SW480 (cell line): Measurements from ENCODE around the gene MMEL1.
"Not testable (repeated sequence)": the region's sequence is repeated elsewhere in the genome, so short reads cannot be mapped to it uniquely, and the experiment has no call there.

Experiments used
- DNase-seq: peaks from one replicate; pipeline ENCODE4 v3.0.0-alpha.2; 2016; ENCODE audit warnings: low spot score

Gene MMEL1

DNA sequence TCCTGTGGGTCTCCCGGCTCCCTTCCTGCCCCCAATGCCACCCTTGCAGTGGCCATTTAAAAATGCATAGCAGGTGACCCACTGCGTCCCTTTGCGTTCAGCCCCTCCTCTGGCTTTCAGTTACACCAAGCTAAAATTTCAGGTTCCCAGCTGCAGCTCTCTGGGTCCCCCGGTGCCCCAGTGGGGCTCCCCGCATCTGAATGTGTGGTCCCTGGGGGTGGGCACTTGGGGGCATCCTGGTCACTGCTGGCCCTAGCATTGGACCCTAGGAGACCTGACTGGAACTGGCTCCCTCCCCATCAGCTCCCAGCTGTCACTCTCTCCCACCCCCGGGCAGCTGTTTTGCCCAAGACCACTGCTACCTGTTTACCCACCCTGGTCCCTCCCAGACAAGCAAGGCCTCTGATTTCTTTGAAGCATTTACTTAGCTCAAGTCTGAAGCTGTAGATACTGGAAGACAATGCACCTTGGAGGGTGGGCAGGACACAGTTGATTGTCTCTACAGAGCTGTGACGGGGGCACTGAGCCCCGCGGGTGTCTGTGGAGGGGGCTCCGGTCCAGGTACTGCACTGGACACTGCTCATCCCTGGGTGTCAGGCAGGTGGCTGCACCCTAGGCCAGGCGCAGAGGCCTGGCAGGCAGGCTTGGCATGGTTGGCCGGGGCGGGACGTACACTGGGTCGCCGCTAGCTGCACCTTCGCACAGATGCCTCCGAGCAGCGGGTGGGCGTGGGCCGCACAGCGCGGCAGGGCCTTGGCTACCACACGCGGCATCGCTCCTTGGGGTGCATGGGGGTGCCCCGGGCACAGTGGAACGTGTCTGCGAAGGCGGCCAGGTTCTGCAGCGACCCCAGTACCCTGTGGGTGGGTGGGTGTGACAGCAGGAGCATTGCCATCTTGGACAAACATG lies 42.3 kb downstream of the MMEL1 start:
- no peak for DNase-seq

DNA sequence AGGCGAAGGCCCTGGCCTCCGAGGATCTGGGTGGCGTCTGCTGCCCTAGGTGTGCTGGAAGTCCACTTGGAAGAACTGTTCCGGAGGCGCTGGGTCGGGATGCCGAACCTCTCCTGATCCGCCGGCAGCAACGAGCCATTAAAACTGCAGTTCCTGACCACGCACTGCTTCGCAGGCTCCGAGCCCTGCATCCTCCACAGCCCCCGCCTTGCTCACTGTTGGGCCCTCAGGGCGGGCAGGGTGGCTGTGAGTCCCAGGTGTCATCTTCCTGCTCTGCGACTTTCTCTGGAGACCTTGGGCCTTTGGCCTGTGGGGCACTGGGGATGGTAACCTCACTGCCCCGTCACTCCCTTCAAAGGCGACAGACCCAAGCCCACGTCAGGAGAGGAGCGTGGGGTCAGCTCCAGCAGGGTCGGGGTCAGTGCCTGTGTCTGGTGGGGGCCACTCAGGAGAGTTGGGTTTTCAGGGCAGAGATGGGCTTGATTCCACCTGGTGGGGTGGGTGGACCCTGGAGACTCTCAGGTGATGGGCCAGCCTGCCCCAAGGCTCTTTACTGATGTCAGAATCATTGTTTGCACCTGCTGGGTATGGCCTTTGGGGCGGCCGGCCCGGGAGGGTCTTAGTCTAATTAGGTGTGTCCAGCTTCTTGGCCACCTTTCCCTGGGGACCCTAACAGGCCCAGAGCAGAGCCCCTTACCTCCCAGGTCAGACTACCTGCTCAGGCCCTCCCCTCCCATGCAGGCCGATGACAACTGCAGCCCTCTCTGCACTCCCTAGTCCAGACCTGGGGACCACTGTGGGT lies 43.2 kb downstream of the MMEL1 start:
- no peak for DNase-seq

- DNase-seq: no peak
These were observed 44.0 kb downstream of the MMEL1 start for GRCh38 chr1:2588661-2589430.

GRCh38 chr1:2587860-2588571 lies 44.8 kb downstream of the MMEL1 start:
- DNase-seq: no peak

DNA sequence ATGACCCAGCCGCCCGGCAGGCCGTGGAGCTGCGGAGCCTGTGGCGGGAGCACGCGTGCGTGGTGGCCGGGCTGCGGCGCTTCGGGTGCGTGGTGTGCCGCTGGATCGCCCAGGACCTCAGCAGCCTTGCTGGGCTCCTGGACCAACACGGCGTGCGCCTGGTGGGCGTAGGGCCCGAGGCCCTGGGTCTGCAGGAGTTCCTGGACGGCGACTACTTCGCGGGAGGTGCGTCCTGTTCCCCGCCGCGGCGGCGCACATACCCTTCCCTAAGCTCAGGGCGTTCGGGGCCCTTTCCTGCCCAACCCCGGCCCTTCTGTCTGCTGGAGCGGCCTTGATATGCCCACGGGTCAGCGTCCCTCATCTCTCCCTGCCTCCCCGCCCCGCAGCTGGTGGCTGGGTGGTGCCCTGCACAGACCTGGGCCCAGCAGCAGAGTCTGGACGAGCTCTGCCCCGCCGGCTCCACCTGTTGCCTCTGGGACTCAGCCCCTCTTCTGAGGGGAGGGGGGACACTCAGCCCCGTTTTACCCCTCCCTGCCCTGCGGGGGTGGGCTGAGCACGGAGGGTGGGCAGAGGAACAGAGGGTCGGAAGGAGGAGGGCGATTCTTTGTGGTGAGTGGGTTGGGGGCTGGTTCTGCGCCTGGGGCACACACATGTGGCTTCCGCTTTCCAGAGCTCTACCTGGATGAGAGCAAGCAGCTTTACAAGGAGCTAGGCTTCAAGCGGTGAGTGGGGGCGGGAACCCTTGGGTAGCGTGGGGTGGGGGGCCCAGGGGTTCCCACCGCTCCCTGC lies 45.6 kb downstream of the MMEL1 start:
- DNase-seq: peak; percentile 29

DNA sequence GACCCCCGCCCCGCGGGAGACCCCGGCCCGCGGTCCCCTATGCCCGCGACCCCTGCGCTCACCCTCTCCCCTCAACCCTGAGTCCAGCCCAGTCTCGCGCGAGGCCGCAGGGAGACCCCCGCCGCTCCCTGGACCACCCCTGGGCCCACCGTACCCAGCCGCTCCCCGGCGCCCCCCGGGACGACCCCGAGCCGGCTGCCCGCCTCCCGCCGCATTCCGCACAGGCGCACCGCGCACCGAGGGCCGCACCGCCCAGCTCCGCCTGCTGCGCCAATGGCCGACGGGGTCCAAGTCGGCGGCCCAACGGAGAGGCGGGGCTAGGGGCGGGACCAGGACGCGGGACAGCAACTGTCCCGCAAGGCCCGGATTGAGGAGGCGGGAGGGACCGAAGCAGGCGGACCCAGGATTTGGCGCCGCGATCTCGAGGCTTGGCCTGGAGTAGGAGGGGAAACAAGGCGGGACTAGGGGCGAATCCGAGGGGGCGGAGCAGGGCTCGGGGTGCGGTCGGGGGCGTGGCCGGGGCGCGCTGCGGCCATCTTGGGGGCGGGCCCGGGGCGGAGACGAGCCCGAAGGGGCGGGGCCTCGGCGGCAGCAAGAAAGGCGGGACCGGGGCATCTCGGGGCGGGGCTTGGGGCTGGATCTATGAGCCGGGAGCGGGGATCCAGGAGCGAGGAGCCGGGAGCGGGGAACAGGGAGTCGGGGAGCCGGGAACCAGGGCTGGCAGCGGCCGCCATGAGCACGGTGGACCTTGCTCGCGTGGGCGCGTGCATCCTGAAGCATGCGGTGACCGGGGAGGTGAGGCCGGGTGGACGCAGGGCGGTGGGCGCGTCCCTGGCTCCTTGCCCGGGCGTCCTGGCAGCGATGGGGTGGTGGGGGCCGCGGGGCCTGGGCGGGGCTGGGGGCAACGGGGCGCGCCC lies 46.4 kb downstream of the MMEL1 start, which contains the start of gene PRXL2B:
PRXL2B (plus strand) TSS at position 624 of the 917 bp plus-strand sequence; CDS start at position 733, 109 bp downstream.
- DNase-seq: peak; percentile 98

DNA sequence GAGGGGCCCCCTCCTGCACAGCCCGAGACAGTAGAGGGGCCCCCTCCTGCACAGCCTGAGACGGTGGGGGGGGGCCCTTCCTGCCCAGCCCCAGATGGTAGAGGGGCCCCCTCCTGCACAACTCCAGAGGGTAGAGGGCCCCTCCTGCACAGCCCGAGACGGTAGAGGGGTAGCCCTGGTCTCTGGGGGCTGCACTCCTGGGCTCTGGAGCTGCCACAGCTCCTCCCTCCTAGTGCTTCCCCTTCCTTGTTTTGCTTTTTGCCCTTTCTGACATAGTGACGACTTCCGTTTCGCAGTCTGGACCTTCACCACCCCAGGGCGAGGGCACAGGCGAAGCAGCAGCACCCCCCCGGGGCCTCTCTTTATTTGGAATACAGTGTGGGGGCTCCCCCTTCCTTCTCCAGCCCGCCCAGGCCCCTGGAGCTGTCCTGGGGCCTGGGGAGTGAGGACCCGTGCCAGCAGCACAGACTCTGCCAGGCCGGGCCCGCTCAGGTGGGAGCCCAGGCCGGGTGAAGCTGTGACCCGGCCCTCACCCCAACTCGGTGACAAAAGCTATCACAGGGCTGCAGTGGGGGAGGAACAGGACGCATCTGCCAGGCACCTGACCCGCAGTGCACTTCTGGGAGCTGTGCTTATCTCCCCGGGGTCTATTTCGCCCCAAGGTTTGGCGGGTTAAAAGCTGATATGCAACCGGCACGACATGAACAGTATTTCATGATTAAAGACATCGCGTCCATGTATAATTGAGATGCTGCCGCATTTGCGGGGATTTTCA lies 47.3 kb downstream of the MMEL1 start:
- peak; percentile 62 for DNase-seq

- no peak for DNase-seq
These were observed 48.0 kb downstream of the MMEL1 start for GRCh38 chr1:2584686-2585317.

- DNase-seq: no peak
These were observed 48.9 kb downstream of the MMEL1 start for GRCh38 chr1:2583871-2584351.

GRCh38 chr1:2583331-2583791 lies 49.5 kb downstream of the MMEL1 start:
- DNase-seq: no peak

GRCh38 chr1:2582391-2582790 lies 50.4 kb downstream of the MMEL1 start:
- DNase-seq: no peak

- DNase-seq: no peak
These were observed 52.1 kb downstream of the MMEL1 start for GRCh38 chr1:2580691-2581090.

DNA sequence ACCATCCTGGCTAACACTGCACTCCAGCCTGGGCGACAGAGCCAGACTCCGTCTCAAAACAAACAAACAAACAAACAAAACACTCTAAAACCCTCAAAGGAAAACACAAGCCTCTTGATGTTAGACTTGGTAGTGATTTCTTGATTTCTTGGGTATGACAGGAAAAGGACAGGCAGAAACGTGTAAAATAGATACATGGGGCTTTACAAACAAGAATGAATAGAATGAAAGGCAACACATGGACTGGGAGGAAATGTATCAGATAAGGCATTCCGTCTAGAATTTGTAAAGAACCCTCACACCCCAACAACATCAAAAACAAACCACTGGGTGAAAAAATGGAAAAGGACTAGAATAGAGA lies 54.1 kb downstream of the MMEL1 start:
- no peak for DNase-seq

DNA sequence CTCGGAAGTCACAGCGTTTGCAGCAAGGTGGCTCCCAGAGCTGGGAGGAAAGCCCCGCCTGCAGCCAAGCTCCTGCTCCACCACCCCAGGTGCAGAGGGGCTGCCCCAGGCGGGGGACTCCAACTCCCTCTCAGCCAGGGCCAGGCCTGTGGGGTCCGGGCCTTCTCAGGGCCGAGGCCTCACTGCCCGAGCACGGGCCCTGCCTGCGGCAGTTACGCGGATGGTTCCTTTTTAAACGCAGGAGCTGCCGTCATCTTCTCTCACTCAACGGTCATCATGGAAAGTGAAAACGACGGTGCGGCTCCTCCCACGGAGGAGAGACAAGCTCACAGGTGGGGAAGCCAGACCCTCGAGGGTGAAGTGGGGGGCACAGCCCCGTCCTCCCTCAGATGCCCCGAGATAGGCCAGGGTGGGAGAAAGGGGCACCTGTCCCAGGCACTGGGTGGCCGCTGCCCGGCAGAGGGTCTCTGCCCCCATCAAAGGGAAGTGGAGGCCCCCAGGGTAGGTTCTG lies 55.2 kb downstream of the MMEL1 start:
- DNase-seq: not testable (repeated sequence)

DNA sequence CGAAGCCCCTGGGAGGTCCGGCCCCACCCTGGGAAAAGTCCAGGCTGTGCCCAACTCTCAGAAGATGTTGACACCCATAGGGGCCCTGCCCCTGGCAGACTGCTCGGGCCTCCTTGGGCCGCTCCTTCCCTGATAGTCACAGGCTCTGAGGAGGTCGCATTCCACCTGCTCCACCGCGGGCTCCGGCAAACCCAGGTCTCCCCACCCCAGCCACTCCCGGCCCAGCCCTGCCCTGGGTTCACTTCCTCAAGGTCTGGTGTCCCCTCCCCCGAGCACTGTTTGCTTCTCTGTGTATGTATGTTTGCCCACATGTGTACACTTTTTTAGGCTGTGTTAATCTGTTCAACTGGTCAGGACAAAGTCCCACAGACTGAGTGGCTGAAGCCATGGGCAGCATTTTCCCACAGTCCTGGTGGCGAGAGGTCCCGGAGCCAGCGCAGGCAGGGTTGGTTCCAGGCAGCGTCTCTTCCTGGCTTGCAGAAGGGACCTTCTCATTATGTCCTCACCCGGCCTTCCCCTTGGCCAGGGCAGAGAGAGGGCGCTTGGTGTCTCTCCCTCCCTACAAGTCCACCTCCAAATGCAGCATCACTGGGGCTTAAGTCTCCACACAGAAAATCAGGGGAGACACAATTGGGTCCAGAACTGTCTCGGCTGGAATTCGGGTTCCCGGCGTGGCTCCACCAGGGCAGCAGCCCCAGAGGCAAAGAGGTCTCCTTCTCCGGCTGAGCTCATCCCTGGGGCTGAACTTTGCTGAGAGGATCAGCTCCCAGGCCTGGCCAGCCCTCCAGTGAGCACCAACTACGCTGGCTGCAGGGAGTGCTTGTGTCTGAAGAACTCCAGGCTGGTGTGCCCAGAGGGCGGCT lies 56.8 kb downstream of the MMEL1 start:
- no peak for DNase-seq

DNA sequence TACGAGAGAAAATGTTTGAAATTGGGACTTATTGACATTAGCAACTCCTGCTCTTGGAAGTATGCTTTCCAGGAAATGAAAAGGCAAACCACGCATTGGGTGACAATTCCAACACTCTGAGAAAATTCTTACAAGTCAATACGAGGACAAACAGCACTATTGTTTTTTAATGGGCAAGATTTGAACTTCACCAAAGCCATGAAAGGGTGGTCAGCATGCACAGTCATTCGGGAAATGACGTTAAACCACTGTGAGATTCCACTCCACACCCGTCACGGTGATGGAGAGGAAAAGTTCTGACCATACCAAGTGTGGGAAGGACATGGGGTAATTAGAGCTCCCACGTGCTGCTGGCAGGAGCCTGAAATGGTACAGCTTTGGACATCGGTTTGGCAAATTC lies 58.5 kb downstream of the MMEL1 start:
- no peak for DNase-seq
